ENCODE measurements around the gene MOV10.

- TF ChIP-seq, protein P1, sequence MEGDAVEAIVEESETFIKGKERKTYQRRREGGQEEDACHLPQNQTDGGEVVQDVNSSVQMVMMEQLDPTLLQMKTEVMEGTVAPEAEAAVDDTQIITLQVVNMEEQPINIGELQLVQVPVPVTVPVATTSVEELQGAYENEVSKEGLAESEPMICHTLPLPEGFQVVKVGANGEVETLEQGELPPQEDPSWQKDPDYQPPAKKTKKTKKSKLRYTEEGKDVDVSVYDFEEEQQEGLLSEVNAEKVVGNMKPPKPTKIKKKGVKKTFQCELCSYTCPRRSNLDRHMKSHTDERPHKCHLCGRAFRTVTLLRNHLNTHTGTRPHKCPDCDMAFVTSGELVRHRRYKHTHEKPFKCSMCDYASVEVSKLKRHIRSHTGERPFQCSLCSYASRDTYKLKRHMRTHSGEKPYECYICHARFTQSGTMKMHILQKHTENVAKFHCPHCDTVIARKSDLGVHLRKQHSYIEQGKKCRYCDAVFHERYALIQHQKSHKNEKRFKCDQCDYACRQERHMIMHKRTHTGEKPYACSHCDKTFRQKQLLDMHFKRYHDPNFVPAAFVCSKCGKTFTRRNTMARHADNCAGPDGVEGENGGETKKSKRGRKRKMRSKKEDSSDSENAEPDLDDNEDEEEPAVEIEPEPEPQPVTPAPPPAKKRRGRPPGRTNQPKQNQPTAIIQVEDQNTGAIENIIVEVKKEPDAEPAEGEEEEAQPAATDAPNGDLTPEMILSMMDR (IDR thresholded peaks at IDR 0.05), result no peak
- TF ChIP-seq POLR2A (IDR thresholded peaks at IDR 0.05), result no peak
These were observed 15.4 kb downstream of the MOV10 start for GRCh38 chr1:112689842-112690237.
